GM12878 (cell line): Measurements from ENCODE around the gene CNTNAP2. TPM values are rescaled to one million over a fixed set of nuclear protein-coding genes. Genes with fewer than 3 reads are reported as not detected.

Source experiments
- ATAC-seq: fragments of 200-7000 bp; cut with Tn5 transposase; 3 replicates; pipeline ENCODE4 v1.9.1; 2020; ENCODE audit warnings: mild to moderate bottlenecking, moderate library complexity
- BruUV-seq: library from RNA; stranded (reverse); fragments of 400-500 nt; replicated peaks from 2 replicates; lab custom pipeline; 2021; lab: Mats Ljungman, UMichigan
- CTCF ChIA-PET: fragments of 300-600 bp; sonication (Branson Sonifier 250); formaldehyde crosslinking; extraction: SDS; loops from one replicate; lab custom pipeline; 2021; ENCODE audit warnings: inconsistent platforms; lab: Yijun Ruan, JAX
- POLR2A ChIA-PET: fragments of 350-600 bp; formaldehyde crosslinking; extraction: SDS; loops from one replicate; lab custom pipeline; 2021; ENCODE audit warnings: inconsistent platforms; lab: Charles Lee
- RAD21 ChIA-PET: fragments of 300-600 bp; sonication (Branson Sonifier 250); formaldehyde crosslinking; loops from one replicate; lab custom pipeline; 2023; ENCODE audit warnings: antibody characterized with exemption; ENCODE audit not compliant: unreplicated experiment; lab: Charles Lee
- SMC1A ChIA-PET: fragments of 300-600 bp; sonication (Branson Sonifier 250); formaldehyde crosslinking; loops from one replicate; lab custom pipeline; 2023; ENCODE audit not compliant: unreplicated experiment, uncharacterized antibody; lab: Charles Lee
- DNase-seq: peaks from one replicate; pipeline ENCODE4 v3.0.0-alpha.2; 2011; ENCODE audit warnings: low read depth, low spot score
- FAIRE-seq: peaks from 3 replicates; lab custom pipeline; 2011; peaks lifted over from hg19 to GRCh38; lab: Jason Lieb, UNC
- H2AFZ ChIP-seq: 2 replicates; pipeline ENCODE4 v1.6.0; 2011; ENCODE audit warnings: low read depth, low read length, control low read depth; ENCODE audit not compliant: control insufficient read depth
- H3K27ac ChIP-seq: 2 replicates; pipeline ENCODE4 v1.5.1; 2011; ENCODE audit warnings: control low read depth; ENCODE audit not compliant: control insufficient read depth, insufficient read depth
- H3K27me3 ChIP-seq, 2 experiments: replicated peaks in 1 of 2; 2 replicates each; pipeline versions ENCODE4 v1.6.0 to v1.6.1; 2011; ENCODE audit warnings: low read length in 1 of 2; ENCODE audit not compliant: control insufficient read depth in 2 of 2, insufficient read depth in 2 of 2
- H3K36me3 ChIP-seq, 2 experiments: 2 replicates each; pipeline ENCODE4 v1.5.1; 2011; ENCODE audit warnings: low read length in 1 of 2; ENCODE audit not compliant: control insufficient read depth in 2 of 2, insufficient read depth in 2 of 2
- H3K4me1 ChIP-seq: 2 replicates; pipeline ENCODE4 v1.6.1; 2011; ENCODE audit warnings: mild to moderate bottlenecking, low read length, moderate library complexity, mixed read lengths; ENCODE audit not compliant: control insufficient read depth, insufficient read depth
- H3K4me2 ChIP-seq: 2 replicates; pipeline ENCODE4 v1.6.0; 2011; ENCODE audit warnings: control low read depth; ENCODE audit not compliant: control insufficient read depth, insufficient read depth
- H3K4me3 ChIP-seq: fragments of 200-600 bp; sonication (generic); 2 replicates; pipeline ENCODE4 v1.5.1; 2016
- H3K79me2 ChIP-seq: 2 replicates; pipeline ENCODE4 v1.6.0; 2011; ENCODE audit warnings: low read length; ENCODE audit not compliant: control insufficient read depth, insufficient read depth
- H3K9ac ChIP-seq: 2 replicates; pipeline ENCODE4 v1.8.0; 2011; ENCODE audit warnings: low read length, control low read depth, mixed read lengths; ENCODE audit not compliant: control insufficient read depth, insufficient read depth
- H3K9me3 ChIP-seq: replicated peaks from 3 replicates; pipeline ENCODE4 v1.5.1; 2011; ENCODE audit warnings: mild to moderate bottlenecking, low read length; ENCODE audit not compliant: control insufficient read depth, insufficient read depth
- H4K20me1 ChIP-seq: 2 replicates; pipeline ENCODE4 v1.6.0; 2011; ENCODE audit not compliant: control insufficient read depth, insufficient read depth
- MYB ChIP-seq: fragments of 150-350 bp; IDR thresholded peaks from 2 replicates; pipeline ENCODE4 v1.6.1; 2014; ENCODE audit warnings: mild to moderate bottlenecking, low read depth, low read length, borderline replicate concordance
- SP1 ChIP-seq: IDR thresholded peaks from one replicate; pipeline ENCODE4 v1.6.1; 2011; ENCODE audit warnings: low read depth, low read length
- TCF7 ChIP-seq: IDR thresholded peaks from 2 replicates; pipeline ENCODE4 v1.6.1; 2014; ENCODE audit warnings: antibody characterized with exemption, borderline replicate concordance
- WGBS: methylation state at CpG from one replicate; pipeline ENCODE4 v1.1.6; 2016; ENCODE audit warnings: low lambda C conversion rate; ENCODE audit not compliant: insufficient replicate concordance, insufficient coverage; ENCODE audit errors: missing lambda C conversion rate; 5-methylcytosine and 5-hydroxymethylcytosine counted together
- in situ Hi-C: fragments of 300-500 bp; cut with MboI; formaldehyde crosslinking; loops from 9 replicates; pipeline ENCODE4 v1.14.3; 2018; ENCODE audit warnings: mixed read lengths
- intact Hi-C: fragments of 100-400 bp; cut with micrococcal nuclease; formaldehyde crosslinking; loops from one replicate; pipeline ENCODE4 v1.14.2; 2022; ENCODE audit not compliant: unreplicated experiment
- polyA plus RNA-seq, 11 experiments: library from polyadenylated mRNA; depleted of rRNA in 4 of 11; unstranded in 6 of 11; stranded (reverse) in 5 of 11; fragments of >200 nt; fragmentation: Nextera tagmentation in 4 of 11; fragmentation: Illumina TruSeq in 1 of 11; extraction: Ambion mirVana in 4 of 11; extraction: Trizol in 1 of 11; gene quantifications; 1 replicate in 1 of 11; 2 replicates in 10 of 11; pipeline versions ENCODE4 v1.2.1 to v1.2.3, GENCODE V29; 2011 to 2016; ENCODE audit warnings: inconsistent platforms in 2 of 11, missing spikeins in 2 of 11, low read depth in 1 of 11
- total RNA-seq, 4 experiments: library from RNA; depleted of rRNA in 3 of 4; stranded (reverse); fragments of >200 nt in 3 of 4; fragmentation: Illumina TruSeq in 1 of 4; extraction: Trizol in 1 of 4; gene quantifications; 2 replicates each; pipeline versions ENCODE4 v1.2.1 to v1.2.3, GENCODE V29; 2013 to 2021
- TF ChIP-seq, protein P1 (sequence below): fragments of 450-650 bp; IDR thresholded peaks from 2 replicates; pipeline ENCODE4 v1.6.1; 2016; ENCODE audit warnings: mild to moderate bottlenecking, moderate library complexity, borderline replicate concordance
- TF ChIP-seq, protein P2 (sequence below): fragments of 450-650 bp; IDR thresholded peaks from 2 replicates; pipeline ENCODE4 v1.6.1; 2017; ENCODE audit warnings: mild to moderate bottlenecking

Gene CNTNAP2
- total and polyA plus RNA-seq, 10 of the 15 experiments (the other 5 are each of a cell fraction or from before 2014, with no cell fraction given): 0.03 to 0.08 (median 0.03) TPM; not detected in 7

DNA sequence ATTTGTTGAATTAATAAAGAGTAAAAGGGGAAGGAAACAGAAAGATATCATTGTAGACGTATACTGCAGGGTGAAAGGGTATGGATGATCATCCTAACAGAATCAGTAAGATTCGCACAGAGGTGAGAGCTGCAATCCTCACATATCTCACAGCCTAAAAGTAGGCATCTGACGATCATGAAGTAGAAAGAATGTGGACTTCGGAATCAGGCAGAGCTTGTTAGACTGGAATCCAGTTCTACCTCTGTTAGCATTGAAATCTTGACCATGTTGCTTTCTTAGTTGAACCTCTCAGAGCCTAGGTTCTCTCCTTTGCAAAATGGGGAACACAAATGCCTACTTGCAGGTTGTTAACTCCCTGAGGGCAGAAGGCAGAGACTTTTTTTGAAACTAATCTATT is 2154.0 kb downstream of the CNTNAP2 start (continued):
- TF ChIP-seq, protein P1, sequence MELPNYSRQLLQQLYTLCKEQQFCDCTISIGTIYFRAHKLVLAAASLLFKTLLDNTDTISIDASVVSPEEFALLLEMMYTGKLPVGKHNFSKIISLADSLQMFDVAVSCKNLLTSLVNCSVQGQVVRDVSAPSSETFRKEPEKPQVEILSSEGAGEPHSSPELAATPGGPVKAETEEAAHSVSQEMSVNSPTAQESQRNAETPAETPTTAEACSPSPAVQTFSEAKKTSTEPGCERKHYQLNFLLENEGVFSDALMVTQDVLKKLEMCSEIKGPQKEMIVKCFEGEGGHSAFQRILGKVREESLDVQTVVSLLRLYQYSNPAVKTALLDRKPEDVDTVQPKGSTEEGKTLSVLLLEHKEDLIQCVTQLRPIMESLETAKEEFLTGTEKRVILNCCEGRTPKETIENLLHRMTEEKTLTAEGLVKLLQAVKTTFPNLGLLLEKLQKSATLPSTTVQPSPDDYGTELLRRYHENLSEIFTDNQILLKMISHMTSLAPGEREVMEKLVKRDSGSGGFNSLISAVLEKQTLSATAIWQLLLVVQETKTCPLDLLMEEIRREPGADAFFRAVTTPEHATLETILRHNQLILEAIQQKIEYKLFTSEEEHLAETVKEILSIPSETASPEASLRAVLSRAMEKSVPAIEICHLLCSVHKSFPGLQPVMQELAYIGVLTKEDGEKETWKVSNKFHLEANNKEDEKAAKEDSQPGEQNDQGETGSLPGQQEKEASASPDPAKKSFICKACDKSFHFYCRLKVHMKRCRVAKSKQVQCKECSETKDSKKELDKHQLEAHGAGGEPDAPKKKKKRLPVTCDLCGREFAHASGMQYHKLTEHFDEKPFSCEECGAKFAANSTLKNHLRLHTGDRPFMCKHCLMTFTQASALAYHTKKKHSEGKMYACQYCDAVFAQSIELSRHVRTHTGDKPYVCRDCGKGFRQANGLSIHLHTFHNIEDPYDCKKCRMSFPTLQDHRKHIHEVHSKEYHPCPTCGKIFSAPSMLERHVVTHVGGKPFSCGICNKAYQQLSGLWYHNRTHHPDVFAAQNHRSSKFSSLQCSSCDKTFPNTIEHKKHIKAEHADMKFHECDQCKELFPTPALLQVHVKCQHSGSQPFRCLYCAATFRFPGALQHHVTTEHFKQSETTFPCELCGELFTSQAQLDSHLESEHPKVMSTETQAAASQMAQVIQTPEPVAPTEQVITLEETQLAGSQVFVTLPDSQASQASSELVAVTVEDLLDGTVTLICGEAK: no peak
- TF ChIP-seq SP1 (no peak), MYB (no peak)
- TF ChIP-seq, all 136 proteins: peak for 0

DNA sequence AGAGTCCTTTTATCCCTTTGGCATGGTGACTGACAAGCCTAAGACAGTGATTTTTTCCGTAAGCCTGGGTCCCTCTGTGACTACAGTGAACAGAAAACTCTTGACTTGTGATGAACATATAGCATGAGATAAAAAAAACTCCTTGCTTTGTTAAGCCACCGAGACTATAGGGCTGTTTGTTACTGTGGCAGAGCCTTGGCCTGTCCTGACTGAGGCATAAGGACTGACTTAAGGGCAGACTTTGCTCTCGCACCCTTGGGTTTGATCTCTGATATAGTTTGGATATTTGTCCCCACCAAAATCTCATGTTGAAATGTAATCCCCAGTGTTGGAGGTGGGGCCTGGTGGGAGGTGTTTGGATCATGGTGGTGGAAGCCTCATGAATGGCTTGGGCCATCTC is 2157.5 kb downstream of the CNTNAP2 start:
- Histone ChIP-seq H4K20me1 (no peaks in the 10 kb centered on the region), H3K4me2 (no peak overlapping the region), H3K79me2 (no peaks in the 10 kb centered on the region), H2AFZ (no peak overlapping the region), H3K27ac (no peak overlapping the region), H3K27me3 (no peaks in the 10 kb centered on the region), H3K4me1 (no peaks in the 10 kb centered on the region), H3K36me3 (no peaks in the 10 kb centered on the region), H3K9me3 (no peaks in the 10 kb centered on the region), H3K9ac (no peak overlapping the region), H3K4me3 (no peak overlapping the region)
- POLR2A ChIA-PET: no interaction called here
- no peak for DNase-seq
- intact Hi-C loops (no loop called here), in situ Hi-C loops (loop anchor here (25.0 kb wide), 1 partner anchor 213 kb away; no protein-coding TSS in a partner anchor)
- no peak for FAIRE-seq
- CTCF ChIA-PET: interaction anchor here (1.0 to 1.2 kb wide), 2 partner anchors 9 to 11 kb away, joined by 3 to 4 read pairs; no protein-coding TSS in a partner anchor
- ATAC-seq: no peak
- 33% methylated on average over 3 of the region's 3 CpGs for WGBS
- no TSS peak for BruUV-seq
- SMC1A ChIA-PET: no interaction called here
- RAD21 ChIA-PET: no interaction called here
- TF ChIP-seq, protein P2, sequence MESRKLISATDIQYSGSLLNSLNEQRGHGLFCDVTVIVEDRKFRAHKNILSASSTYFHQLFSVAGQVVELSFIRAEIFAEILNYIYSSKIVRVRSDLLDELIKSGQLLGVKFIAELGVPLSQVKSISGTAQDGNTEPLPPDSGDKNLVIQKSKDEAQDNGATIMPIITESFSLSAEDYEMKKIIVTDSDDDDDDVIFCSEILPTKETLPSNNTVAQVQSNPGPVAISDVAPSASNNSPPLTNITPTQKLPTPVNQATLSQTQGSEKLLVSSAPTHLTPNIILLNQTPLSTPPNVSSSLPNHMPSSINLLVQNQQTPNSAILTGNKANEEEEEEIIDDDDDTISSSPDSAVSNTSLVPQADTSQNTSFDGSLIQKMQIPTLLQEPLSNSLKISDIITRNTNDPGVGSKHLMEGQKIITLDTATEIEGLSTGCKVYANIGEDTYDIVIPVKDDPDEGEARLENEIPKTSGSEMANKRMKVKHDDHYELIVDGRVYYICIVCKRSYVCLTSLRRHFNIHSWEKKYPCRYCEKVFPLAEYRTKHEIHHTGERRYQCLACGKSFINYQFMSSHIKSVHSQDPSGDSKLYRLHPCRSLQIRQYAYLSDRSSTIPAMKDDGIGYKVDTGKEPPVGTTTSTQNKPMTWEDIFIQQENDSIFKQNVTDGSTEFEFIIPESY: no peak
- no peak for TF ChIP-seq TCF7
